NT2/D1 (cell line): ENCODE data around the gene CDK5R1.

Source experiments
- SUZ12 ChIP-seq: IDR thresholded peaks from 2 replicates; pipeline ENCODE4 v1.6.1; 2011; ENCODE audit not compliant: insufficient read length, insufficient read depth; ENCODE audit errors: extremely low read depth
- YY1 ChIP-seq: IDR thresholded peaks from 2 replicates; pipeline ENCODE4 v1.6.1; 2011; ENCODE audit not compliant: insufficient read length, insufficient read depth
- ZNF274 ChIP-seq: IDR thresholded peaks from 2 replicates; pipeline ENCODE4 v1.6.1; 2011; ENCODE audit warnings: mild to moderate bottlenecking, low read depth, low read length

- TF ChIP-seq ZNF274 (no peak), YY1 (no peak), SUZ12 (no peak)
These were observed at the start of gene CDK5R1 for GRCh38 chr17:32486701-32487472.
